Bronchial epithelial cell (primary cell): ENCODE data around the gene LAMTOR3. TPM values are rescaled to one million over a fixed set of nuclear protein-coding genes. Genes with fewer than 3 reads are reported as not detected.

Experiments used
- DNase-seq: peaks from one replicate; pipeline ENCODE4 v3.0.0-alpha.2; 2010; ENCODE audit warnings: low read depth
- FAIRE-seq: peaks from 2 replicates; lab custom pipeline; 2011; peaks lifted over from hg19 to GRCh38; lab: Jason Lieb, UNC
- H3K27me3 ChIP-seq: 2 replicates; pipeline ENCODE4 v1.5.1; 2011; ENCODE audit warnings: low read length; ENCODE audit not compliant: control insufficient read depth, insufficient read depth
- H3K36me3 ChIP-seq: 2 replicates; pipeline ENCODE4 v1.5.1; 2011; ENCODE audit warnings: low read length; ENCODE audit not compliant: control insufficient read depth, insufficient read depth
- H3K4me3 ChIP-seq: 2 replicates; pipeline ENCODE4 v1.5.1; 2011; ENCODE audit warnings: mild to moderate bottlenecking, low read depth, low read length, control low read depth
- CTCF ChIP-seq: IDR thresholded peaks from 2 replicates; pipeline ENCODE4 v1.5.1; 2011; ENCODE audit warnings: mild to moderate bottlenecking, moderate library complexity, low read length, control low read depth, inconsistent platforms; ENCODE audit not compliant: insufficient read depth, severe bottlenecking
- total RNA-seq: library from RNA; depleted of rRNA; stranded (reverse); fragments of >200 nt; gene quantifications from 2 replicates; pipeline ENCODE4 v1.2.1, GENCODE V29; 2014

Gene LAMTOR3
- total RNA-seq, 1 donor from 2014 or later, result 64.2 TPM

GRCh38 chr4:99845708-99846469, 48.3 kb downstream of the LAMTOR3 start:
- Histone ChIP-seq H3K4me3 (no peak overlapping the region), H3K36me3 (peaks cover 9% of the 10 kb centered on the region), H3K27me3 (no peaks in the 10 kb centered on the region)
- FAIRE-seq, result no peak
- no peak for TF ChIP-seq CTCF
- DNase-seq, result no peak

- H3K27me3 ChIP-seq, result no peaks in the 10 kb centered on the region
- no peak for FAIRE-seq
These were observed 49.0 kb downstream of the LAMTOR3 start for GRCh38 chr4:99845179-99845578.

GRCh38 chr4:99844048-99844447, 50.2 kb downstream of the LAMTOR3 start:
- Histone ChIP-seq H3K27me3 (no peaks in the 10 kb centered on the region), H3K4me3 (no peak overlapping the region), H3K36me3 (peaks cover 10% of the 10 kb centered on the region)
- no peak for DNase-seq
- no peak for TF ChIP-seq CTCF
- no peak for FAIRE-seq

More at GRCh38 chr4:99845179-99845578, 49.0 kb downstream of the LAMTOR3 start:
- Histone ChIP-seq H3K36me3 (peaks cover 9% of the 10 kb centered on the region), H3K4me3 (no peak overlapping the region)
- no peak for TF ChIP-seq CTCF
- no peak for DNase-seq

- no peak for TF ChIP-seq CTCF
- no peaks in the 10 kb centered on the region for H3K27me3 ChIP-seq
- H3K4me3 ChIP-seq, result no peak overlapping the region
- no peak for FAIRE-seq
- H3K36me3 ChIP-seq, result peaks cover 13% of the 10 kb centered on the region
- DNase-seq, result no peak
These were observed 50.8 kb downstream of the LAMTOR3 start for GRCh38 chr4:99843413-99843812.

GRCh38 chr4:99841129-99841528, 53.1 kb downstream of the LAMTOR3 start:
- FAIRE-seq (peak; percentile 52), DNase-seq (no peak)
- Histone ChIP-seq H3K36me3 (peaks cover 20% of the 10 kb centered on the region), H3K27me3 (no peaks in the 10 kb centered on the region), H3K4me3 (no peak overlapping the region)
- TF ChIP-seq CTCF, result no peak

GRCh38 chr4:99838927-99839326, 55.3 kb downstream of the LAMTOR3 start:
- DNase-seq, result peak; percentile 37
- Histone ChIP-seq H3K4me3 (no peak overlapping the region), H3K36me3 (peaks cover 27% of the 10 kb centered on the region), H3K27me3 (no peaks in the 10 kb centered on the region)
- FAIRE-seq, result no peak
- no peak for TF ChIP-seq CTCF
